NCI-H146 (cell line): ENCODE measurements around the gene TMX4.

Experiments
- DNase-seq: peaks from one replicate; lab custom pipeline; 2025; lab: John Stamatoyannopoulos, UW

TMX4 gene

DNA sequence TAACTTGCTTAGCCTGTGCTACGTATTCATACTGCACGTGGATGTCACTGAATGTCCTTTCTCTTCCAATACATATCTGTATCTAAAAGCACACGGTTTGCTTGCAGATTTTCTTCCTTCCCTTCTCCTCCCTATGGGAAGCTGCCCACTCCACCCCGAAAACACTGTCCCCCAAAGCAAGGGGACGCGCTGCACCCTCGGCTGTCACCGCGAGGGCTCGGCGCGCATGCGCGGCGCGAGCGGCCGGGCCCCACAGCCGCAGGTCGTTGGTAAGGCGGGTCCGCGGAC lies 659 bp downstream of the TMX4 start:
- peak; percentile 85 for DNase-seq

DNA sequence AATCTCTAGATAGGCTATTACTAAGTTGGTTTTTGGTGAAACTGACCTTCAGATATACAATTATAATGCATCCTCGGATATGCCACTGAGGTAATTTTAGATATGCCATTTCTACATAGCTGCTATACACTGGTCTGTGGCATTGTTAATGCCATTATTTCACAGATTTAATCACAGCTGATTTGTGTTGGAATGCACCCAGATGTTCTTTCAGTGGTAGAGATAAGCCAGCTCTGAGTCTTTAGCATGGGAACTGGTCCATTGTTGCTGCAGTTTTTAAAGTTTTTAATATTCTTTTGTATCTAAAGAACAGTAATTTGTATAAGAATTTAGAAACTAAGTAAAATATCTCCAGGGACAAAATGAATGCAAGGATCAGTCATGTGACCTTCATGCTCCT lies 6.8 kb downstream of the TMX4 start:
- no peak for DNase-seq

DNA sequence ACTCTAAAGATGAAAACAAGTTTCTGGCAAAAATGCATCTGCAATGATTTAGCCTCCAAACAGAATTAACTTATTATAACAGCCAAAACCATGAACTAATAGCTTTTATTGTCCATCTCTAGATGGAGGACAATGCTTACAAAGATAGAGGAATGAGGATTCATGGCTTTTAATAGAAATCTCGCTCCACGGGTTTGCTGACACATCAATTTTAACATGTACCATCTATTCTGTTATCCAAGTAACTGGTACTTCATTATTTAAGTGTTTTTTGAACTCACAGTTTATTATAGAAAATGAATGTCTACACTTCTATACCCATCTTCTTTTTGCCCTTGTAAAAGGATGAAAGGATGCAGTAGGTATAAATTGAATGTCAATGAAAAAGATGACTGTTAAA lies 10.8 kb downstream of the TMX4 start:
- no peak for DNase-seq

DNA sequence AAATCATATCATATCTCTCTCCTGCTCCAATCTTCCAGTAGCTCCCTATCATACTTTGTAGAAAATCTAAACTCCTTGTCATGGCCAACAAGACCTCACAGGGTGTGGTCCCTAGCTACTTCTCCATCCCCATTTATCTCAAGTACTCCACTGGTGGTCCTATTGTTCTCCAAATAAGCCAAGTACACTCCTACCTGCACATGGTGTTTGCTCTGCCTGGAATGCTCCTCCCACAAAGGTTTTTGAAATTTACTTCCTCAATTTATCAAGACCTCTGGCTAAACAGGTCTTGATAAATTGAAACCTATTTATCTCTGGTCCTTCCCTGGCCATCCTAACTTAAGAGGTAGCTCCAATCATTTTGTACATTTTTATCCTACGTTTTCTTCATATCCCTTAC lies 12.1 kb downstream of the TMX4 start:
- DNase-seq, result peak; percentile 29

DNA sequence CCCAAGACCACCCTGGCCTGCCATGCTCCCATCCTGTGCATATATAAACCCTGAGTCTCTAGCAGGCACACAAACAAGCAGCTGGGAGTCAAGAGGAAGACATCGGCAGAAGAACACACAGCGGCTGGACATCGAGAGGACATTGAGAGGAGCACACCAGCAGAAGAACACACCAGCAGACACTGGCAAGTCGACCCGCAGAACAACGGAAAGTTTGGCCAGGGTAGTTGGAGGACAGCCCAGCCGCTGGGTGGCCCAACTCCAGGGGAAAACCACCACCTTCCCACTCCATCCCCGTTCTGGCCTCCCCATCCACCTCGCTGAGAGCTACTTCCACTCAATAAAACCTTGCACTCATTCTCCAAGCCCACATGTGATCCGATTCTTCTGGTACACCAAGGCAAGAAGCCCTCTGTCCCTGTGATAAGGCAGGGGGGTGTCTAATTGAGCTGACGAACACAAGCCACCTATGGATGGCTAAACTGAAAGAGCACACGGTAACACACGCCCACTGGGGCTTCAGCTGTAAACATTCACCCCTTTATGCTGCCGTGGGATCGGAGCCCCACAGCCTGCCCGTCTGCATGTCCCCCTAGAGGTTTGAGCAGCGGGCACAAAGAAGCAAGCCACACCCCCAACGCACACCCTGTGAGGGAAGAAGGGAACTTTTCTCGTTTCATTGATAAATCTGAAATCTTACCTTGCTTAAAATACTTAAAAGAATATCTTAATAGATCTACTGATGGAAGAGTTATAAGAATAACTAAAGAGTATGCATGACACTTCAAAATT lies 13.8 kb downstream of the TMX4 start:
- no peak for DNase-seq

DNA sequence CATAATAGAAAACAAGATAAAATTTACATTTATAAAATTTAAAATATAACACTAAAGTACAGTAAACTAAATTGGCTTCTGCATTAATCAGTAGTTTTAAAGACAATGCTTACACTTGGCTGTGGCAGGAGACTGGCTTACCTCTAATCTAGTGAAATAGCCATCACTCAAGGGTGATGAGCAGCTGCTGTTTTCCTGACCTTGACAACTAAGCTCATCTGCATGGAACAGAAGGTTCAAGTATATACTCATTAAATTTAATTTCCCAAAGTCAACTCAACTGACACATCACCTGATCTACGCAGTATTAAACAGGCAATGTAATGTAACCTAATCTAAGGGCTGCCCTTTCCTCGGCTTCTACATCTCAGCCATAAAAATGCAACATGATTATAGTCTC lies 14.5 kb downstream of the TMX4 start:
- no peak for DNase-seq

DNA sequence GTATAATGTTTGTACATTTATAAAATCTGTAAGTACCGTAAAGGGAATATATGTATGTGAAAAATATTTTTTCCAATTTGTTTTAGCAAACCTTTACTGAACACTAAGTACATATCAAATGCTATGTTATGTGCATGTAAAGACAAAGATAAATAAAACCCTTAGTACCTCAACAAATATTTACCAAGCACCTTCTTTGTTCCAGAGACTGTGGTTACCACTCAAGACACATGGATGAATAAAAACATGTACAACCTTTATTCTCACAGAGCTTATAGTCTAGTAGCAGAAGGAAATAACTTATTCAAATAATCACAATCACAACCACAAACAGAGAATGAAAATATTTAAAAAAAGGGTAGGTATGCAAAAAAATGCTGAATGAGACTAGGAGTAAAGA lies 17.5 kb downstream of the TMX4 start:
- no peak for DNase-seq

DNA sequence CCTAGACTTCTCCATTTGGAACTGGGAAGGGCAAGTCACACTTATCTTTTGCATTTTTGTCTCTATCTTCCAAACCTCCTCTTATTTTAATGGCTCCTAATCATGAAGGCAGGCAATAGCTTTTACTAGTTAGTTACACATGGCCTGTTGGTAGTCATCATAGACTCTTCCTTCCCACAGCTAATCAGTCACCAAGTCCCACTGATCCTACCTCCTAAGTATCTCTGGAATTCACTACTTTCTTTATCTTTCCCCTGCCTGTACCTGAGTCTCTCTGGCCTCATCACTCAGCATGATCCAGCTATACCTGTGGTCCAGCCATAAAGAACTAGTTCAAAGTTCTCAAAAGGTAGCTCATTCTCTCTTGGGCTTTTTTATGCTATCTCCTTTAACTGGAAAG lies 18.8 kb downstream of the TMX4 start:
- no peak for DNase-seq

DNA sequence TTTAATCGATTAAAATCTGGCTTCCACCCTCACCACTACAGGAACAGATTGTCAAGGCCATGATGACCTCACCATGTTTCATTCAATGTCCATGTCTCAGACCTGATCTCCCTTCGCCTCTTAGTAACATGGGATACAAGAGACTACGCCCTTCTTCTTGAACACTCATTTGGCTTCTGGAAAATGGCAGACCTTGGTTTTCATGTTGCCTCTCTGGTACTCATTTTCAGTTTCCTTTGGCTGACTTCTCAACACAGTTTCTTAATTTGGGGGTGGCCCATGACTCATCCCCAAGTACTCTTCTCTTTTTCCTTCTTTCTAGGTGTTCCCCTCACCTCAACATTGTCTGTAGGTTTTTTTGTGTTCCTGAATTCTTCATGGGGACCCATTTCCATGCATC lies 22.7 kb downstream of the TMX4 start:
- DNase-seq, result no peak

DNA sequence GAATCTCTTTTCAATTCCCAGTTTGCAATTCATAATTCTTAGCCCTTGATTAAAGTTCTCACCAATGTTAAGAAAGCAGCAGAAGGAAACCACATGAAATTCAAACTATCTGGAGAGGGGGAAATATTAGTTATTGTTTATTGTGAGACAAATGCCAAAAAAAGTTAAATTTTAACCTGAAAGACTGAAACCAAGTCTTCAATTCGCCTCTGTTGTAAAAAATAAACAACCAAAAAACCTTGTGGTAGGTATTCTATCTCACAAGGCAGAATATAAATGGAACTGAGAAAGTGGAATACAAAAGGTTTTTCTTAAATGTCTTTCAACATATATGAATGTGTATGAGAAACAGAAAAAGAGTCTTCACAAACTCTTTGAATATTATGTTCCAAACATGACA lies 24.8 kb downstream of the TMX4 start:
- DNase-seq, result no peak

DNA sequence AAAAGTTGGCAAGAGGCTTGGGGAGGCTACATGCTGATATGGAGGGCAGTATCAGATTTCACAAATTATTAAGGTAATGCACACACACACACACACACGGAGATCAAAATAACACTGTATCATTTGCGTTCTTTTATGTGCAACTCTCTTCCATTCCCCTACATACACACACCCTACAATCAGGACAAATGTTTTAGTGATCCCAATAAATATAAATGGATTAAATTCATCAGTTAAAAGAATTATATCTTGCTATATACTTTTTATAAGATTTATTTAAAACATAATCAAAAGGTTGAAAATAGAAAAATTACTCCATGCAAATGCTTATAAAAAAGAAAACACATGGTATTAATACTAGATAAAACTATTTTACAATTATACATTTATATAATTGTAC lies 25.9 kb downstream of the TMX4 start:
- DNase-seq, result no peak

DNA sequence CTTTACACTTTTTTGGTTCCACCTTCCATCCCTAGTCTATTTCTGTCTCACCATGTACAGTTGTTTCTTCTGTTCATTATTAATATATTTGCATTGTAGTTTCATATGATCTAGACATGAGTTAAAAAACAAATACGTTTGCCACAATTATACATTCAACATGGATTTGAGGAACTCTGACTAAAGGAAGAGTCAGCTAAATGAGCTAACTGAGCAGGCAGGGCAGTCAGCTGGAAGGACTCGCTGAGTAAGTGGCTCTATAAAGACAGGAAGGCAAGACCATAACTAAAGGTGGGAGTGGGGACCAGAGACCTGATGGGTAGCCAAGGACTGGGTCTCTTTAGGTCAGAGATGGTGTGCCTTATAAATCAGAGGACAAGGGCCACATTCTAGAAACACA lies 26.3 kb downstream of the TMX4 start:
- DNase-seq, result no peak

DNA sequence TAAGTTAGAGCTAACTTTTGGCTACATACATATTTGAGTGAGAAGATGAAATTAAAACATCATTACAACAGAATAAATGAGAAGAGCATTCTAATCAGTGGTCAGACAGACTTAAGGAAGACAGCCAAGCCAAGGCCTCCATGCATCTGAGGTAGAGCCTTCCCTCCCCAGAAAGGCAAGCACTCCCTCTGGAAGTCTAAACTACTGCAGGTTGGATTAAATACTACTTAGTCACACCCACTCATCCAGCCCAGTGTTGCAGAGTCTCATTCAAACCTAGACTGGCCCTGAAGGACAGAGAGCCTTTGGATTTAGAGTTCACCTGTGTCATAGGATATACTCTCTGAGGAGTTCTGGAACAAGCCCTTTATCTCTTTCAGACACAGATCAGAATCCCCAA lies 29.2 kb downstream of the TMX4 start:
- no peak for DNase-seq

DNA sequence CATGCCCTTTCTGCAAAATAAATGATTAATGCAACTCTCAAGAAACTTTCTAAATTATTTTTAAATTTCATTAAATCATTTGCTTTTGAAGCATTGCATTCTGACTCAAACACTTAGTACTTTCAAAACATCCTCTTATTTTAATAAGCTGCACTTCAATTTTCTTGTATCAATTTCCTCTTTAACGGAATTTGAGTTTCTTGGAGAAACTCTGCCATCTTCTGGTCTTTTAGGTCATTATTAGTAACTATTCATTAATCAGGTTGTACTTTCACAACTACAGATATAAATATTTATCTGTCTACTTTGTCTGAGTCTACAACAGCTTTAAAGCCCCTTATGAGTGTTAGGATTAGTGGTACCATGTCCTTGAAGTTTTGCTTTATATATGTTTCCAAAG lies 30.2 kb downstream of the TMX4 start:
- no peak for DNase-seq

DNA sequence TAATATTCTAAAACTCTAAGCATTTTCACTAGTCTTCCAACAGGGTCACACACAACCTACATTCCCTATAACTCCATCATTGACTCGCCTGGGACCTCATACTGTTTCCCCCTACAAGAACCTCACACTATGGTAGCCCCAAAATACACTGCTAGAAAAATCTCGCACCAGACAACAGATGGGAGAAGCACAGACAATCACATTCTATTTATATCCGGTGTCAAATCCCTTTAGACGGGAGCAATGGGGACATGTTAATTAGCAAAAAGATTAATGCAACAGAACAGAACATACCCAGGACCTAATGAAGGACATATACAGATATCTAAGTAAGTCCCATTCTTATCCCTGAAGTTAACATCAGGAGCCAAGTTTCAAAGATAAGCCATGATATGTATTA lies 33.6 kb downstream of the TMX4 start:
- no peak for DNase-seq

DNA sequence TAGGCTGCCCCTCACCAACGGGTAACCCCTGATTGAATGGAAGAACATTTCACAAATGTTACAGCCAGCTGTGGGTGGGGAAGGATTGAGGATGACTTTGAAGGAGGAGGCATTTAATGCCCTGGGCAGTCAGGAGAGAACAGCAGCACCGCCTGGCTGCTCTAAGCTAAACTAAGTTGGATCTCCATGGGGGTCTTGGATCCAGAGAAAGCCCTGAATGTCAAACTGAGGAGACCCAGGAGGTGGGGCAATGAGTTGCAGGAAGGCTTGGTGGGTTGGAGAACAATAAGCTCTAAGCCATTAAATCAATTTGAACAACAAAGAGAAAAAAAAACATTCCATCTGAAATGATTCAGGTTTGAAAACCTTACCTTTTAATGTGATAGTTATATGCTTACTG lies 35.4 kb downstream of the TMX4 start:
- DNase-seq, result no peak

DNA sequence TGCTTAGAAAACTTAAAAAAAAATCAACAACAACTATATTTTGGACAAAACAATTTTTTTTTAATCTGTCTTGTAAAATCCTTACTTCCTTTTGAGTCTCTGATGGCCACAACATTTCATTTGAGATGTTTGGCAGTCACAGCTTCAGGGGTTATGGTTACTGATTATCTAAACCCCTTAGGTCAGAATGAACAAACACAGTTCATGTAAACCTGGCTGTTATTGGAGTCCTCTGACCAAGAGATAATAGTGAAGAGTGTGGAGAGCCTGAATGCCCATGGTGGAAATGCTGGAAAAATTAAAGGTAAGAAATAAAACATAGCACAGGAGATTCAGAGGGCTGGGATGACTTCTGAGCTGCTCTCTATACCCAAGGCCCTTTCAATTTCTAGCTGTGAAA lies 38.2 kb downstream of the TMX4 start:
- no peak for DNase-seq

DNA sequence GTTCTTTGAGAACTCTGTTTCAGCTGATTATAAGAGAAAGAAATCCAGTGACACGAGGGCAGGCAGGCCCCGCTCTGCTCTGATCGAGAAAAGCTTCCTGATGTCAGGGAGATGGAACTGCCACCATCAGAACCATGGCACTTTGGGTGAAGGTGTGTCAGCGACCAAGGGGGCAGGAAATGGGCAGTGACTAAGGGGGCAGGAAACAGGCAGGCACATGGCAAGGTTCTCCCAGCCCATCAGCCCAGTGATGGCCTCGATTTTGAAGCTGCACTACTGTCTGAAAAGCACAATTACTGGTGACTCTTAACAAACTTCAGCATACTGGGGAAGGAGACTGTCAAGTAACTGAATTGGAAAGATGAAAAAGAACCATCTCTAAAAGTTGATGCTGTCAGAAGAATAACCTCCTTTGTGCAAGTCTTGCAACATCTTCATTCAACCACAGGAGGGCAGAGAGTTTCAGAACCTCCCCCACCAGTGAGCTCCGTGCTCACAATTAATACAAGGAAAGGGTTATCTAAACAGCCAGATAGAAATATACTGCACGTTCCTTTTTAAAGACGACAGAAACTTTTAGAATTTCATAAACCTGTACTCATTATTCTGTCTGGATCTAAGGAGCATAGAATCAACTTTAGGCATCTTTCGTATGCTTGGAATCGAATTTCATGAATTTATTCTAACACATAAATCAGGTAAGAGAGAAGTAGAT lies 39.1 kb downstream of the TMX4 start:
- DNase-seq, result peak; percentile 28

DNA sequence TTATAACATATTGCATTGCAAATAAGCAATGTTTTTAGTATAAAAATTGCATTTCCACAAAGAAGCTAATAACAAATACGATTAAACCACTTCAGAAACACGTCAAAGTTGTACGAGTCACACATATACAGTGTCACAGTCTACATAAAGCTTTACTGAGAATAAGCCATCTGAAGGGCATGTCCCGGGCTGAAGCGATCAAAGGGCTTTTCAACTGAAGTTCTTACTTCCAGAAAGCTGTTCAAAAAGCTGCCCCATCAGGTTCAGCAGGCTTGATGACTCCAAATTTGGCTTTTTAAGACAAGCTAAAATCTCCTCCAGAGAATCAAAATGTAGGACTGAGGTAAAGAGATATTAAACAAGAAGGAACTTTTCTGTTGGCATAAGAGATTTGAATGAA lies 41.9 kb downstream of the TMX4 start:
- DNase-seq, result no peak

DNA sequence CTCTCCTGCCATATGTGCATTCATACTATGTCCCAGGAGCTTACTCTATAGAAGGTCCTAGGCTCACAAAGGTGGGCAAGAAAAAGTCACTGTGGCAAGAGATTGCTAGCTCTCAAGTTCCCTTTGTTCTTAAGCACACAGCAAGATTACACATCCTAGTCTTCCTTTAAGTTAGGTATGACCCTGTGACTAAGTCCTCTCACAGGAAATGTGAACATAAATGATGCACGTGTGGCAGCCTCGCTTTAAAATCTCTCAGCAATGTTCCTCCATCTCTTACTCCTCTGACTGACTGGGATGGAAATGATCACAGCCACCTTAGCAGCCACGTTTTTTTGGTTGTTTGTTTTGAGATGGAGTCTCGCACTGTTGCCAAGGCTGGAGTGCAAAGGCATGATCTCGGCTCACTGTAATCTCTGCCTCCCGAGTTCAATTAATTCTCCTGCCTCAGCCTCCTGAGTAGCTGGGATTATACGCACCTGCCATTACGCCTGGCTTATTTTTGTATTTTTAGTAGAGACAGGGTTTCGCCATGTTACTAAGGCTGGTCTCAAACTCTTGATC lies 43.6 kb downstream of the TMX4 start:
- no peak for DNase-seq

DNA sequence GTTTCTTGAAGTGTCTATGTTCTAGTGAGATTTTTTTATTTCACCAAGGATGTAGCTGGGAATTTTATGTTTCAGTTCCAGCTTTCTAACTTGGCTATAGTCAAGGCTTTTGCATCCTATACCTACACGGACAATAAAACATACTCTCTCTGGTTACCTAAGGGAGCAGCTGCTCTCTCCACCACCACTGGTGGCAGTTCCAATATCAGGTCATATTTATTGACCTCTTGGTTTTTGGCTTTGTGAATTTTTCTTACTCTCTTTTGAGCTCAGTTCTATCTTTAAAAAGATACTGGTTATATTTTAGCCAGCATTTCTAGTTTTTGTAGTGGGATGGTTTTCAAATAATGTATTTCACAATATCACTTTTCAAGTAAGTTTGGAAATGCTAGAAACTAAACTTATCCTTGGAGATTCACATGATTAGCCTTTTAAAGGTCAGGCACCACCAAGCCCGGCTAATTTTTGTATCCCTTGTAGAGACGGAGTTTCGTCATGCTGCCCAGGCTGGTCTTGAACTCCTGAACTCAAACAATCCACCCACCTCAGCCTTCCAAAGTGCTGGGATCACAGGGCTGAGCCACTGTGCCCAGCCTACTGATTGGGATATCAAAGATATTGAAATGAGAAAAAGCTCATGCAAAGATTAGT lies 44.7 kb downstream of the TMX4 start:
- no peak for DNase-seq

DNA sequence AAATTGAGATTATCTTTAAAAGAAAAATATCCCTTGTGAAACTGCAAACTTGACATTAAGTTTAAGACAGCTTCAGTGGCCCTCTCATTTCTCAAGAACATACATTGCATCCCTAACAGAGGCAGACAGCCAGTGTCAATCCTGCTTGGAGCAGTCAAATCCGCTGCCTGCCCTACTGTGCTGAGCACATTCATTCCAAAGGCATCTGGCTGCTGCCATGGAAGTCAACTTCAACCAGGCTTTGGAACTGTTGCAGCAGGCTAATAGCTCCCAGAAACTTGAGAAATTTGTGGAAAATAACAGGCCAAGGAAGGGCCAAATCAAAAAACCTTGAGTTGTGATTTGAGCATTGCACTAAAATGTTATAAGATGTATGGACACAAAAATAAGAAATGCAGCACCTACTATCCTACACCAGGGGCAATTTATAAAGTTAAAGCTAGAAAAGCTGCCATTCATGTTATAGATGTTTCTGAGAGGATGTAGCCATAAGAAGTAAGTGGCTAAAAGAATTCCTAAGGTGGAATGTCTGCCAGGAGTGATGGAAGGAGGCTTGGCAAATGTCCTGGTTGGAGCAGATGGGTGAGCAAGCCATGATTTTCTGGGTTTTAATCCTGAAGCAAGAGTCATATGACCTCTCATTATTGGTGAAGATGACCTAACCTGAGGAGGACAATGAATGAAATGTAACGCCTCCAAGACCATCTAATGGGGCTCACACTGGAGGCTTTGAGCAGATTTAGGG lies 47.9 kb downstream of the TMX4 start:
- no peak for DNase-seq
